GM21526 (cell line): Measurements from ENCODE around the gene ARHGAP25.

Source experiments
- ATAC-seq: cut with Tn5 transposase; IDR thresholded peaks from one replicate; pipeline ENCODE4 v1.9.1; 2021; ENCODE audit warnings: moderate library complexity; ENCODE audit not compliant: unreplicated experiment, low FRiP score

The ARHGAP25 gene

DNA sequence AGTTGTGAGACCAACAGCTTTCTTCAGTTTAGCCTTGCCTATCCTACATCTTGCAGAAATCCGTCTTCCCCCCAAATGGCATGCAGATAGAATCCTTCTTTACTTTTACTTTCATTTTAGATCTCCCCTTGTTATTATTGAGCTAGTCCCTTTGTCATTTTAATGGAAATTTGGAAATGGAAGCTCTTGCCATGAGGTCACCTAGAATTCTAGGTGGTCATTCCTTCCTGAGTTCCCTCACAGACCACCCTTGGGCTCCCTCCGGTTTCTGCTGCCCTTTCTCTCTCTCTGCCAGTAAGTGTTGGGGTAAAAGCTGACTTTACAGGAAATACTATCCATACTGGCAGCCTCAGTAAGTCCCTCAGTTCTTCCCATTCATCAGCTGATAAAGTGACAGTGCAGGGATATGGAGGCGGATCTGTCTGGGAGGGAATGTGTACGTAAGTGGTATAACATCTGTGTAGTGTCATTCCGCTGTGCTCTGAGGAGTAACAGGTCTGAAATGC lies 30.2 kb downstream of the ARHGAP25 start:
- no peak for ATAC-seq

DNA sequence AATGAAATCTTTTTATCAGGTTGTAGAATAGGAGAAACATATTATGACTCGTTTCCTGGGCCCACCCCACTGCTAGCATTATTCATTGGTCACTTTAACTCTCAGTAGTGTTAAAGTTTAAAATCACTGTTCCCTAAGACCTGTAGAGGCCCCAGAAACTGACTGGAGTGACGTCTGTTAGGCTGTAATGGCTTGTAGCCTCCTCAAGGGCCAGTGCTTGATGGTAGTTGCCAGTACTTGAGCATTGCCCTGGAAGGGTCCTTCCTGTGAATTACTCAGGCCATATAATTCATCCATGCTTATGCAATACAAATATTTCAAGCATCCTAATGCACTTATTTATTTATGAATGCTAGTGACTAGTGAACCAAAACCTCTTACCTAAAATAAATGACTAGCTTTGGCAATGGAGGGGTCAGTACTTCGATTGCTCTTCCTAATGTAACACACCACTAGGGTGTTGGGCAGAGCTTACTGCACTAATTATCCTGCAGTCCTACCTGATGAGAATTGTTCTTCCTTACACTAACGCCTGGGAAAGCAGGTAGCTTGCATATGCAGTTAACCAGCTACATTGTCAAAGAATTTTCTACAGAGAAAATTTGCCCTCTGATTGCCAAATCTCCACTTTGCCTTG lies 31.2 kb downstream of the ARHGAP25 start:
- no peak for ATAC-seq

DNA sequence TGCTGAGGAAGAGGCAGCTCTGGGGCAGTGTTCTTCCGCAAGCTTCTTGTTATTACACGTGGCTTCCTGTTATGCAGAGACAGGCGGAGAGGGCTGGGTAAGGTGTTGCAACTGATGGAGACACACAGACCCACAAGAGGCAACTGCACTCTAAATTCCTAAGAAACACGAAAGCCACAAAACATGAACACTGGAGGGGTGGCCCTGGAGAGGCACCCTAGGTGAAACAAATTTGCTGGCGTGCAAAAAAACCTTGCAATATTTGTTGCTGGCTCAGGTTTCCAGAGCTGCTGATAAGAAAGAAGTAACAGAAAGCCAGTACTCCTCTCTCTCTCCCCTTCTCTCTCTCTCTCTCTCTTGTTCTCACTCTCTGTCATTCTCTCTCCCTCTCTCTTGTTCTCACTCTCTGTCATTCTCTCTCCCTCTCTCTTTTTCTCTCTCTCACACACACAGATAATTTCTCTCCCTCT lies 31.8 kb downstream of the ARHGAP25 start:
- no peak for ATAC-seq

DNA sequence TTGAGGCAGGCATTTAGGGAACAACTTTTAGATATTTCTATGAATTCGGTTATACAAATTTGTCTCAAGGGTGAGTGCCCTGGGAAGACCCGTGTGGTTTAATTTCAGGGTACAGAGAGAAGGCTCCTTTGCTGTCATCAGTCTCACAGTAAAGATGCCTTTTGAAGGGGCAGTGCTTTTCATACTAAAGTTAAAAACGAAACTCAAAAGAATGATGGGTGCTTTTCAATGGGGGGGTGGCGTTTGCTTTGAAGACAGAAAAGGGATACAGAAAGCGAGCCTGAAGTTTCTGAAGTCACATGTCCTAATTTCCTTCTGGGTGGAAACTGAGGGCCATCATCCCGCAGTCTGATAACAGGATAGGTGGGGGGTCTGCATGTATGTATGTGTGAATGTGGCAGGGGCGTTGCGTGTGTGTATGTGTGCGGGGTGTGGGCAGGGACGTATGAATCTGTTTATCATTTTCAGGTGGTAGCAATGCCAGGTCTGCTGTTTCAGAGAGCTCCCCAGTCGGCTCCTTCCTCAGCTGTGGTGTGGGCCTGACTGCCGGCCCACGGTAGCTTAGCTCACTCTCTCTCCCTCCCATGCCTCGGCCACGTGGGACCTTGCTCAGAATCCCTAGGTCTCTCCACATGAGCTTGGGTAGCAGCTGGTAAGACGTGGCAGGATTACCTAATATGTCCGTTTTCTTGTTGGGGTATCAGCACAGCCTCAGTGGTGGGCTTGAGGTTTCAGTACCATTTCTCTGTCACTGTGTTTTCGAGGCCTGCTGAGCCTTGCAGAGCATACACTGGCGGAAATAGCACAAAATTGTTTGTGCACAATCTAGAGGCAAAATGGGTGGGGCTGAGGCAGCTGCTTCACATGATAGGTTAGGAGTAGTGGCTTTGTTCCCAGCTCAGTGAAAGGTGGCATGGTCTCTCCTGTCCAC lies 32.7 kb downstream of the ARHGAP25 start:
- peak; percentile 44 for ATAC-seq

DNA sequence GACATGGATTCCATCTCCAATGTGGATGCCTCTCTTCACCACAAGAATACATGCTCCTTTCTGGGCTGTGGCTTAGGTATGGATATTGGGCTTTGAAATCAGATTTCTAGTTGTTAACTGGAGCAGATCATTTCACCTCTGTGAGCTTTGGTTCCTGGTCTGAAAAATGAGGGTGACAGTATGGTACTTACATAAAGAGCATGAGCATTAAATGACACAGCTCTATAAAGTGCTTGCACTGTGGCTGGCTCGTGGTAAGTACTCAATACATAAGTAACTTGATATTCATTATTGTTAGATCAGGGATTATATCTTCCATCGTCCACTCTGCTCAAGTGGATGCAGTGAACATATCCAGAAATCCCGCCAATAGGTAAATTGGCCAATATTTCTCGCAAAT lies 33.4 kb downstream of the ARHGAP25 start:
- ATAC-seq = no peak

DNA sequence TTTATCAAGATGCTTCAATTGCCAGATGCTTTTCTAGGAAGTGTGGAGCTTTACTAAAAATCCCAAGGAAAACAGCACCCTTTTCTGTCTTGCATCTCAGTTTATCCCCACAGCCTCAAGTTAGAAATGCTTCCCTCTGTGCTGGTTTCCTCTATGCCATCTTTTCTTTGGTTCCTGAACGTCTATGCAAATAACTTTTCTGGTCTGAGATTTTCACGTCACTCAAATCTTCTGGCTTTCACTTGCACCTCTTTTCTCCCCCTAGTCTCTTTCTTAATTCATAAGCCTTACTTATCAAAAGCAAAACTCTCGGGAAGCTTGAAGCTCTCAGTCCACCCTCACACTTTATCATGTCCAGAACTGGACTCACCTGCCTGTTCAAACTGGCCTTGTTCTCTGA lies 33.9 kb downstream of the ARHGAP25 start:
- ATAC-seq = no peak

DNA sequence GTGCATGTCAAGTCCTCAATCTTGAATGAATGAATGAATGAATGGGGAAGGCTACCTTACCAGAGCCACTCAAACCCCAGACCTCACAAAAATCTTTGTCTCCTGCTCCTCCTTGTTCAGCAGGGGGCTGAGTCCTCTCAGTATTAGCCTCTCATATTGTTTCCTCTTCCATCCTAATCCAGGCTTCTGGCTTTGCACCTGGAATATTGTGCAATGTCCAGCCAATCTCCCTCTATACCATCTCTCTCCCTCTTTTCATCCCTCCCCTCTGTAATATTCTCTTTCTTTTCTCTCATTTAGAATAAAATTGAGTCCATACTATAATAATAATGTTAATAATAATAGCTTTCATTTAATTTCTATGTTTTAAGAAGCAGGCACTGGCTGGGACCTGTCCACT lies 34.3 kb downstream of the ARHGAP25 start:
- ATAC-seq = no peak

DNA sequence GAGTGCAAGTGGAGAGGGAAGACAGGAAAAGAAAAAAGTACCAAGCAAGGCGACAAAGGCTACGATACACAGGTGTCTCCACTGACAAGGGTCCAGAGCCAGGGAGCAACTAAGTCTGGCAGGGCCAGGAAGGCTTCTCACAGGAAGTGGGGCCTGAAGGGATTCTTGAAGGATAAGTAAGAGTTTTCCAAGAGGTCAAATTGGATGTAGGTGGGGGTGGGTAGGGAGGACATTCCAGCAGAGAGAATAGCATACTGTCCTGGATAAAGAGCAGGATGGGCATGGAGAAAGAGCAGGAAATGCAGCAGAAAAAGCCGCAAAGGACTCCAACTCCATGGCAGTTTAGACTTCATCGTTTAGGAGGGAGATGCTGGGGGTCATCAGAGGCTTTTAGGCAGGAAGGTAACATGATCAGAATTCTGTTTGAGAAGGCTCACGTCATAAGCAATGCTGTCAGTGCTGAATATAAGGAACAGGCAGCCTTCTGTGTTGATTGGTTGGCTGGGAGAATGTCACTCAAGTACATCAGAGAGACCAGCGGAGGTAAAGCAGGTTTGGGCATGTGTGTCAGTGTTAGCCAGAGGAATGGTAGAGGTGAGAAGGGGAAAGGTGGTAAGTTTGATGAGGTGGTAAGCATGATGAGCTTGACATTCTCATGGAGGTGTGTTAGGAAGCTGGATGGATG lies 35.1 kb downstream of the ARHGAP25 start:
- ATAC-seq = no peak

DNA sequence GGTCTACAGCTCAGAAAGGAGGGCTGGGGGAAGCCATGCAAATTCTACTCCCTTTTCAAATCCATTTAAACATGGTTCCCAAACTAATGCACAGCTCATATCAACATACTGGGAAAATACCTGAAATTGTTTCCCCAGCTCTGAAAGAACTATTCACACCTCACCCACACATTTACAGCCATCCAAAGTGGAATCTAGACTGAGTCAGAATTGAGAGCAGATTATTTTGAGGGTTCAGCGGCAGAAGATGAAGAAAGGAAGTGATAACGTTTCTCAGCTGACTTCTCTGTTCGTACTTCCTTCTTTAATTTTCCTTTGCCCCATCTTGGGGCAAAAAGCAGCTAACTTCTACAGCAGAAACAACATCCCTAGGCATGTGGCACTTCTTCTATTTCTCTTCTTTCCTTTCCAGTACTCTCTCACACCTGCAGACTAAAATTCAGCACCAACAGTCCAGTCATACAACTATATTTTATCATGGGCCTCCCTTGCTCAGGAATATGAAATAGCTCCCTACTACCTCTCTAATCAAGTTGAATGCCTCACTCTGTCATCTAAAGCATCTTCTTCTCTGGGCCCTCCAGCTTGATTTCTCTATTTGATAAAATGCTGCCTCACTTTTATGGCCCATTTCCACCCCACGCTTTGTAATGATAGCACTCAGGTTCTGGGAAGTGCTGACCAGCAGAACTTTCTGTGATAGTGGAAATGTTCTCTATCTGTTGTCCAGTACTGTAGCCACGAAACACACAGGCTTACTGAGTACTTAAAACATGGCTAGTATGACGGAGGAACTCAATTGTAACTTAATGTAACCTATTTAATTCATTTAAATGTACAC lies 35.9 kb downstream of the ARHGAP25 start:
- ATAC-seq = no peak

DNA sequence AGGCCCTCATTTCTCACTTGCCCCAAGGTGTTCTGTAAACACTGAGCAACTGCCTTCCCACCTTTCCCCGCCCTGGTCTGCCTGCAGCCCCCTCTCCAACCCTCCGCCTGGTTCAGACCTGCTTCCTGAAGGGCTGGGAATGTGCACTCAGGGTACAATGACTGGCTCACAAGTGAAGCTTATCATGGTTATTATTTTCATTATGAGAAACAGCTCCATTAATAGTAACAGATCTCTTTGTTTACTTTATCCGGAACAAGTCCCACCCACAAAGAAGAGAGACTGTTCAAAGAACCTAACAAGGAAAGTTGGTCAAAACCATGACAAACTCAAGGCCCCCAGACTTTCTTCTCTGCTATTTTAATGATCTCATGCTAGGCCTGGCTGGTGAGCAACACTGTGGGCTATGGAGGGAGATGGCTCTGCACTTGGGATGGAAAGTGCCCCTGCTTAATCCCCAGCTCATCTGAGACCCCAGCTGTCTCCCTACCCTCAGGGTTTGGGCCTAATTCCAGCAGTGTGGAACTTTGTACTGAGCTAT lies 36.7 kb downstream of the ARHGAP25 start:
- no peak for ATAC-seq

DNA sequence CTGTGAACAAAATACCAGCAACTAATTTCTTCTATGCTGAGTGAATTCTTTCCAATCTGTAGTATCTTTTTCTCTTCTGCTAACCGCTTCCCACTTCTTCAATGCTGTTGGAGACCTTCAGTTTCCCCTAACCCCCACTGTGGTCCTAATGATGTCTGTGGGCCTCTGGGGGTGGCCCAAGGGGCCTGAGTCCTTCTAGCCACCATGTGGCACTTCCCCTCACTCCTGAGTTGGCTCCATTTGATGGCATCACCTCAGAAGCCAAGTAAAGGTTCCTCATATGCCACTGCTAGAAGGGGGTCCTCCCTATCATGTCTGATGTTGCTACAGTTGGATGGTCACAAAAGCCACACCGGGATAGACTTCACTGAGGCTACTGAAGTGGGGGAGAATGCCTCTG lies 37.5 kb downstream of the ARHGAP25 start:
- no peak for ATAC-seq

DNA sequence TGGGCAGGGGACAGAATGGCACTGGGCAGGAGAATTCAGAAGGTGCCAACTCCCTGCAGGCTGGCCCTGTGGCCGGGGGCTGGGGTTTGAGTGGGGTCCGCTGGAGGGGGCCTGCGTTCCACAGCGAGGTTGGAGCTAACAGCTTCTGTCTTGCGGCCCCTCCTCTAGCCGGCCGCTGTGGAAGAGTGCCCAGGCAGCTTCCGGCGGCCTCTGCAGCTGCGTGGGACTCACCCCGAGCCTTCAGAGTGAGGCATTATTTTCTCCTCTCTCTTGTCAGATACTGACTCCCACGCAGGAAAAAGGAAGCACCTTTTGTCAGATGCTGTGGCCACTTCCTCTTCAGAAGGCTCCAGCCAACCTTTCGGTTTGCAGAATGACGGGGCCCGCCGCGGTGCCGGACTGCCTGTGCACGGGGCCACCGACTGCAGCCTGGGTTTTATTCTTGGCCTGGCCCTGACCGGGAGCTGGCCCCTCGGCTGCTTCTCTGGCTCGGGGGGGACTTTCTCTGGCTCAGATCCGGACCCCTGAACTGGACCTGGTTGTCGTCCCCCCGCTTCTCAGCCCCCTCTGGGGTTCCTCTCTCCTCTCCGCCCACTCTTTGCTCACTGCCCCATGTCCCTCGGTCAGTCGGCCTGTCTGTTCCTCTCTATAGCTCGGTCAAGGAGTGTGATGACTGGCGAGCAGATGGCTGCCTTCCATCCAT lies 40.1 kb downstream of the ARHGAP25 start:
- ATAC-seq = peak; percentile 83

DNA sequence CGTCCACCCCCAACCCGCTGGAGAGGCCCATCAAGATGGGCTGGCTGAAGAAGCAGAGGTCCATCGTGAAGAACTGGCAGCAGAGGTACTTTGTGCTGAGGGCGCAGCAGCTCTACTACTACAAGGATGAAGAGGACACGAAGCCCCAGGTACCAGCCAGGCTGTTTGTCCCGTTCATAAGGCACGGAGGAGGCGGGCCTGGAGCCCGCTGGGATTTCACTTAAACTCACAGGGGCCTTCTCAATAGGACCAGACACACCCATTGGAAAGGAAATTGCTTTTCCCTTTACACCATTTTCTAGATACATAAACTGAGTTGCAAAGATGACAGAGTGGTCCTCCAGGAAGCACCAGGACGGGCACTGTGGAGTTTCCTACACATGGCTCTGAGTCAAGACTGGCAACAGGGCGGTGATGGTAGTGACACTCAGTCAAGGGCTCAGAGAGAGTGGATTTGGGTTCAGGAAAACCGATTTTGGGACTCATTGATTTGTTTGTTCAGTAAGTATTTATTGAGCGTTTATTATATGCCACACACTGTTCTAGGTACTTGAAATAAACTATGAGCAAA lies 40.7 kb downstream of the ARHGAP25 start:
- ATAC-seq = no peak

DNA sequence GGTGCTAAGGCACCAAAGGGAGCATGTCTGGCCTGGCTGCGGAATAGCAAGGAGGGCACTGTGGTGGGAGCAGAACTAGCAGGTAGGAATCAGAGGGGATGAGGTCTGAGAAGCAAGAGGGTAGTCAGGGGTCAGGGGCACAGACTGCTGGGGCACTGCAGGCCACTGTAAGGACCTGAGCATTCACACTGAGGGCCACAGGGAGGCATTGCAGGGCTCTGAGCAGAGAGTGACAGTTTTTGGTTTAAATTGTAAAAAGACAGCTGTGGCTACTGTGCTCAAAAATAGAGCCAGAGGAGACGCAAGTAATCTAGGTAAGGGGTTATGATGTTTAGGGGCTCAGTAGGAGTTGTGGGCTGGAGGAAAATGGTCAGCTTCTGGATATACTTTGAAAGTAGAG lies 41.5 kb downstream of the ARHGAP25 start:
- no peak for ATAC-seq

DNA sequence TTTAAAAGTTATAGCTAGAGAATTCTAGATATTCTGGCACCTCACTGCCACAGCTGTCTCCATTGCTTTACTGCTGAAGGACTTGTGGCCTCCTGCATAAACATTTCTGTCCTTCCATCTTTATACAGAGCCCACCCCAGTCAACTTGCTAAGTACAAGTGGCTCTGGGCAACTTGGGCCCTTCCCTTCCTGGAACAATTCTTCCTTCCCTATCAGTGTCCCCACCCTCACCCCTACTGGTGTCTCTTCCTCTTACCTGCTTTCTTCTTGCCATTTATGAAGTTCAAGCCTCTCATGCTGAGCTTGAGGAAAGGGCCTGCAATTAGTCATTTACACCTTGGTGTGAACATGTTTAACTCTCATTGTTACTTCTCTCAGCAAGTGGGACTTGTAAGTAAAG lies 45.0 kb downstream of the ARHGAP25 start:
- ATAC-seq = no peak

DNA sequence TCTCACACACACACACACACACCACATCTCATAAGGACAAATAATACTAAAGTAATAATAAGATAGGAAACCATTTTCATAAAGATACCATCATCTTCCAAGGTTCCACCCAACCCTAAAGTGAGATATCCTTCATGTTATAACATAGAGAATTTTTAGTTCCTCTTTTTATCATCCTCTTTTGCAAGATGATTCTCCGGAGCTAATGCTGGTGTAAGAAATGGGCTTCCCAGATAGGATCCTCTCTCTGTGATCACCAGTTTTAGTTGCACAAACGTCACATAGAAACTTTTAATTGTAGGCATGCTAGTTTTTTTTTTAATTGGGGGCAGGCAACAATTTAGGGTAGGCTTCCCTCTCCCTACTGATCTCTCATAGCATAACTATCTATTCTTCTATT lies 49.6 kb downstream of the ARHGAP25 start:
- no peak for ATAC-seq

DNA sequence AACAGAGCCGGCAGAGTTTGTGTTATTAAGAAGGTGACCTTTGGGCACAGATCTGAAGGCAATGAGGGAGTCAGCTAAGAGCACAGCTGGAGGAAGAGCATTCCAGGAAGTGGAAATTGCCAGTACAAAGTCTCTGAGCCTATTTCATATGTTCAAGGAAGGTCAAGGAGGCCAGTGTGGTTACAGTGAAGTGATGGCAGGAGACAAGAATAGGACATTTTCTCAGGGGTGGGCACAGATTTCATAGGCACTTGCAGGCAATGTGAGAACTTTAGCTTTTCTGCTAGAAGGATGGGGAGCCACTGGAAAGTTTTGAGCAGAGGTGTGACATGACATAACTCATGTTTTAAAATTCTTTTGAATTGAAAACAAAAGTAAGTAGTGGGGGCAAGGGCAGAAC lies 50.3 kb downstream of the ARHGAP25 start:
- no peak for ATAC-seq

DNA sequence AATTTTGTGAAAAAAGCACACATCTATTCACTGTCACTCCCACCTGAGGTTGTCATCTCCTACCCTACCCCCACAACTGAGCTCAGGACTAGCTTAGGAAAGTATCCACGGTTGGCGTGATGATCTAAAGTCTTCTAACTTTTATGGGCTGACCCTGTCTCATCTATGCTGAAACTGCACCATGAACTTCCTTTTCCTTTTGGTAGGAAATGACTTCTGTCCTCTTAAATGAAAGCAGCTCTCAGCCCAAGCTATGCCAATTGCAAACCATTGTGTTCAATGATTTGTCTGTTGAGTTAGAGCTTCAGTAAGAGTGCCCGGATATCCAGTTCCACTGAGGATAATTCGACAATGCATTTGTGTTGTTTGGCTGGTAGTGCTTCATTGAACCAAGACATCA lies 52.7 kb downstream of the ARHGAP25 start:
- no peak for ATAC-seq

DNA sequence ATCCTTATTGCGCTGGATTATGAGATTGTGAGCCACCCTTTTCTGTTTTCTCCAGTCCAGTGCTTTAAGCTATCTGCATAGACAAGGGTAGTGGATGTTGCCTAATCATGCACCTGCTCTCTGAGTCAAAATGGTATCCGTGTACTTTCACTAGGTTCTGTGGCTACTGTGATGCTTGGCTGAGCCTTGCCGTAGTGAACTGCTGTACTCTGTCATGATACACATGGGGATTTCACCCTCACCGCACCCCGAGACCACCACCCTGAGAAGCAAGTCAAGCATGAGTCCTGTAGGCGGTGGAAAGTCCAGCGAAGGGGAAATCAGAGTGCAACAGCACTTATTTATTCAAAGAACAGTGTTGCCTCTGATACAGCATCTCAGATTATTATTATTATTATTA lies 55.0 kb downstream of the ARHGAP25 start:
- peak; percentile 98 for ATAC-seq
